ENCODE results near the gene GTF2A2. TPM values are rescaled to one million over a fixed set of nuclear protein-coding genes. Genes with fewer than 3 reads are reported as not detected.

The GTF2A2 gene
- total RNA-seq, 1 donor from 2014 or later: 125 TPM

- peaks cover 1% of the 10 kb centered on the region for H3K4me1 Mint-ChIP-seq
Measured at GRCh38 chr15:59680346-59680745, 23.0 kb upstream of the GTF2A2 start.

GRCh38 chr15:59678620-59679019 lies 21.3 kb upstream of the GTF2A2 start:
- DNase-seq (ENCODE audit: low read depth, low spot score): no peak
- Mint-ChIP-seq H3K4me3 (no peak overlapping the region), H3K36me3 (ENCODE audit: low read depth) (peaks cover 3% of the 10 kb centered on the region), H3K4me1 (no peaks in the 10 kb centered on the region), H3K27ac (ENCODE audit: unreplicated experiment) (no peak overlapping the region), H3K27me3 (ENCODE audit: low read depth) (no peaks in the 10 kb centered on the region), H3K9me3 (no peaks in the 10 kb centered on the region)
- TF ChIP-seq CTCF (conservative IDR thresholded peaks at IDR 0.05): no peak

More at GRCh38 chr15:59680346-59680745, 23.0 kb upstream of the GTF2A2 start:
- no peak overlapping the region for H3K27ac Mint-ChIP-seq (ENCODE audit: unreplicated experiment)
- H3K27me3 Mint-ChIP-seq (ENCODE audit: low read depth): no peaks in the 10 kb centered on the region
- TF ChIP-seq CTCF (conservative IDR thresholded peaks at IDR 0.05): no peak
- H3K36me3 Mint-ChIP-seq (ENCODE audit: low read depth): peaks cover 3% of the 10 kb centered on the region
- H3K4me3 Mint-ChIP-seq: no peak overlapping the region
- no peak for DNase-seq (ENCODE audit: low read depth, low spot score)
- no peaks in the 10 kb centered on the region for H3K9me3 Mint-ChIP-seq

- Mint-ChIP-seq H3K4me3 (no peak overlapping the region), H3K27me3 (ENCODE audit: low read depth) (no peaks in the 10 kb centered on the region), H3K27ac (ENCODE audit: unreplicated experiment) (no peak overlapping the region), H3K9me3 (no peaks in the 10 kb centered on the region), H3K4me1 (no peaks in the 10 kb centered on the region), H3K36me3 (ENCODE audit: low read depth) (peaks cover 3% of the 10 kb centered on the region)
- no peak for DNase-seq (ENCODE audit: low read depth, low spot score)
- no peak for TF ChIP-seq CTCF (conservative IDR thresholded peaks at IDR 0.05)
Measured at GRCh38 chr15:59678172-59678571, 20.9 kb upstream of the GTF2A2 start.

- no peaks in the 10 kb centered on the region for H3K9me3 Mint-ChIP-seq
- TF ChIP-seq CTCF (conservative IDR thresholded peaks at IDR 0.05): no peak
- no peaks in the 10 kb centered on the region for H3K4me1 Mint-ChIP-seq
- H3K4me3 Mint-ChIP-seq: no peak overlapping the region
- no peak overlapping the region for H3K27ac Mint-ChIP-seq (ENCODE audit: unreplicated experiment)
- no peak for DNase-seq (ENCODE audit: low read depth, low spot score)
- H3K27me3 Mint-ChIP-seq (ENCODE audit: low read depth): no peaks in the 10 kb centered on the region
- H3K36me3 Mint-ChIP-seq (ENCODE audit: low read depth): peaks cover 3% of the 10 kb centered on the region
Measured at GRCh38 chr15:59676565-59676964, 19.2 kb upstream of the GTF2A2 start.

GRCh38 chr15:59674361-59674877 lies 17.1 kb upstream of the GTF2A2 start:
- Mint-ChIP-seq H3K27me3 (ENCODE audit: low read depth) (no peaks in the 10 kb centered on the region), H3K4me1 (no peaks in the 10 kb centered on the region), H3K4me3 (no peak overlapping the region), H3K27ac (ENCODE audit: unreplicated experiment) (no peak overlapping the region), H3K9me3 (no peaks in the 10 kb centered on the region), H3K36me3 (ENCODE audit: low read depth) (peaks cover 7% of the 10 kb centered on the region)
- DNase-seq (ENCODE audit: low read depth, low spot score): no peak
- no peak for TF ChIP-seq CTCF (conservative IDR thresholded peaks at IDR 0.05)

Data from neural crest cell (in vitro differentiated cells).